Measurements from ENCODE around the gene P2RY14.
"Not testable (repeated sequence)": the region's sequence is repeated elsewhere in the genome, so short reads cannot be mapped to it uniquely, and the experiment has no call there.

The P2RY14 gene

GRCh38 chr3:151171145-151171757 lies 107.1 kb downstream of the P2RY14 start:
- H3K27ac ChIP-seq (ENCODE audit: low read depth, low read length): no peak overlapping the region
- H3K4me3 ChIP-seq (ENCODE audit: low read depth in 1 of 2, low read length in 2 of 2): no peak overlapping the region
- no peak overlapping the region for H3K9ac ChIP-seq (ENCODE audit: low read length)
- no peaks in the 10 kb centered on the region for H3K27me3 ChIP-seq (ENCODE audit: control insufficient read depth in 1 of 2, insufficient read depth in 2 of 2, low read length in 2 of 2)
- no peaks in the 10 kb centered on the region for H3K36me3 ChIP-seq (ENCODE audit: insufficient read depth, low read length)
- H3K9me3 ChIP-seq (ENCODE audit: low read length): no peaks in the 10 kb centered on the region
- no peaks in the 10 kb centered on the region for H3K4me1 ChIP-seq (ENCODE audit: insufficient read depth, low read length)

GRCh38 chr3:151169948-151170679 lies 108.2 kb downstream of the P2RY14 start:
- H3K27me3 ChIP-seq (ENCODE audit: control insufficient read depth in 1 of 2, insufficient read depth in 2 of 2, low read length in 2 of 2); H3K4me1 ChIP-seq (ENCODE audit: insufficient read depth, low read length); H3K9me3 ChIP-seq (ENCODE audit: low read length); H3K27ac ChIP-seq (ENCODE audit: low read depth, low read length); H3K9ac ChIP-seq (ENCODE audit: low read length); H3K36me3 ChIP-seq (ENCODE audit: insufficient read depth, low read length); H3K4me3 ChIP-seq (ENCODE audit: low read depth in 1 of 2, low read length in 2 of 2): not testable (repeated sequence)

- no peaks in the 10 kb centered on the region for H3K9me3 ChIP-seq (ENCODE audit: low read length)
- H3K4me1 ChIP-seq (ENCODE audit: insufficient read depth, low read length): no peaks in the 10 kb centered on the region
These were observed 108.9 kb downstream of the P2RY14 start for GRCh38 chr3:151169262-151169947.

GRCh38 chr3:151168269-151169094 lies 109.9 kb downstream of the P2RY14 start:
- Histone ChIP-seq H3K4me3 (ENCODE audit: low read depth in 1 of 2, low read length in 2 of 2) (no peak overlapping the region), H3K27me3 (ENCODE audit: control insufficient read depth in 1 of 2, insufficient read depth in 2 of 2, low read length in 2 of 2) (no peaks in the 10 kb centered on the region), H3K4me1 (ENCODE audit: insufficient read depth, low read length) (no peaks in the 10 kb centered on the region), H3K9ac (ENCODE audit: low read length) (no peak overlapping the region), H3K36me3 (ENCODE audit: insufficient read depth, low read length) (no peaks in the 10 kb centered on the region), H3K9me3 (ENCODE audit: low read length) (no peaks in the 10 kb centered on the region), H3K27ac (ENCODE audit: low read depth, low read length) (no peak overlapping the region)

More at GRCh38 chr3:151169262-151169947, 108.9 kb downstream of the P2RY14 start:
- Histone ChIP-seq H3K27ac (ENCODE audit: low read depth, low read length) (no peak overlapping the region), H3K27me3 (ENCODE audit: control insufficient read depth in 1 of 2, insufficient read depth in 2 of 2, low read length in 2 of 2) (no peaks in the 10 kb centered on the region), H3K4me3 (ENCODE audit: low read depth in 1 of 2, low read length in 2 of 2) (no peak overlapping the region), H3K36me3 (ENCODE audit: insufficient read depth, low read length) (no peaks in the 10 kb centered on the region), H3K9ac (ENCODE audit: low read length) (no peak overlapping the region)

- Histone ChIP-seq H3K27me3 (ENCODE audit: control insufficient read depth in 1 of 2, insufficient read depth in 2 of 2, low read length in 2 of 2) (no peaks in the 10 kb centered on the region), H3K4me3 (ENCODE audit: low read depth in 1 of 2, low read length in 2 of 2) (no peak overlapping the region)
These were observed 112.2 kb downstream of the P2RY14 start for GRCh38 chr3:151166161-151166560.

GRCh38 chr3:151165226-151165625 lies 113.1 kb downstream of the P2RY14 start:
- Histone ChIP-seq H3K36me3 (ENCODE audit: insufficient read depth, low read length) (no peaks in the 10 kb centered on the region), H3K9me3 (ENCODE audit: low read length) (no peaks in the 10 kb centered on the region), H3K4me1 (ENCODE audit: insufficient read depth, low read length) (no peaks in the 10 kb centered on the region), H3K27ac (ENCODE audit: low read depth, low read length) (no peak overlapping the region), H3K9ac (ENCODE audit: low read length) (no peak overlapping the region), H3K27me3 (ENCODE audit: control insufficient read depth in 1 of 2, insufficient read depth in 2 of 2, low read length in 2 of 2) (no peaks in the 10 kb centered on the region), H3K4me3 (ENCODE audit: low read depth in 1 of 2, low read length in 2 of 2) (no peak overlapping the region)

More at GRCh38 chr3:151166161-151166560, 112.2 kb downstream of the P2RY14 start:
- Histone ChIP-seq H3K36me3 (ENCODE audit: insufficient read depth, low read length) (no peaks in the 10 kb centered on the region), H3K27ac (ENCODE audit: low read depth, low read length) (no peak overlapping the region), H3K4me1 (ENCODE audit: insufficient read depth, low read length) (no peaks in the 10 kb centered on the region), H3K9ac (ENCODE audit: low read length) (no peak overlapping the region), H3K9me3 (ENCODE audit: low read length) (no peaks in the 10 kb centered on the region)

Data from muscle layer of colon (tissue), 2 donors.